ENCODE results near the gene FANK1. TPM values are rescaled to one million over a fixed set of nuclear protein-coding genes. Genes with fewer than 3 reads are reported as not detected.
A peak's percentile ranks its signal among the peaks of the same experiment; 100 is the strongest.
"Not testable (repeated sequence)": the region's sequence is repeated elsewhere in the genome, so short reads cannot be mapped to it uniquely, and the experiment has no call there.

FANK1 gene
- total RNA-seq, 1 donor from 2014 or later = 3.2 TPM

- DNase-seq = not testable (repeated sequence)
These were observed 6.9 kb upstream of the FANK1 start for GRCh38 chr10:125889441-125889840.

- not testable (repeated sequence) for DNase-seq
These were observed 4.0 kb upstream of the FANK1 start for GRCh38 chr10:125892402-125892801.

DNA sequence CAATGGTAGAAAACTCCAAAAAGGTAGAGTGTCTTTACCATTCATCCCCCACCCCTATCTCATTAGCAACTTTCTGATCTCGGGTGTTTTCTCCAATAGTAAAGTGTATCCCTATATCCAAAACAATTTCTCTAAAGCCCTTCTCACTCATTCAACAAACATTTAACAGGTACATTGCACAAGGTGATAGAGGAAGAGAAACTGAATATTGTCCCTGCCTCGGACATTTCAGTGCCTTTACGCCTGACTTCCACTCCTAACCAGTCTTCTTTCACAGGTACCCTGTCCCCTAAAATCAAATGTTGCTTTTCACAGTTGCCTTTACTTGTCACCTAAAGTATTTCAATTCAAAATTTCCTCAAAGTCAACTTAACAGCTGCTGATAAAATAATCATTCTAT is 2.2 kb upstream of the FANK1 start:
- DNase-seq = not testable (repeated sequence)

- DNase-seq = peak; percentile 75
These were observed 955 bp upstream of the FANK1 start for GRCh38 chr10:125895130-125896087.

- not testable (repeated sequence) for DNase-seq
These were observed 953 bp downstream of the FANK1 start for GRCh38 chr10:125897317-125897716.

DNA sequence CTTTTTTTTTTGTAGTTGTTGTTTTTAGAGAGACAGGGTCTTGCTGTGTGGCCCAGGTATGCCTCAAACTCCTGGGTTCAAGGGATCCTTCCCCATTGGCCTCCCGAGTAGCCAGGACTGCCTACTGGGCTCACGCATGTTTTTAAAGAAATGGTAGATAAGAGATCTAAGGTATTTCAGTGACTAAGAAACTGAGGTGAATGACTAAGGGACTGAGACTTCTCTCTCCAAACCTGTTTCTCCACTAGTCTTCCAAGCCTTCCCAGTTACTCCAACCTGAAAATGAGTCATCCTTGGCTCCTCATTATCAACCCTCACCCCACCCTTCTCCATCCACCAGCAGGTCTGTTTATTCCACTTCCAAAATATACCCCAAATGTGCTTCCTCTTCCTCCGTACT is 4.6 kb downstream of the FANK1 start:
- not testable (repeated sequence) for DNase-seq

DNA sequence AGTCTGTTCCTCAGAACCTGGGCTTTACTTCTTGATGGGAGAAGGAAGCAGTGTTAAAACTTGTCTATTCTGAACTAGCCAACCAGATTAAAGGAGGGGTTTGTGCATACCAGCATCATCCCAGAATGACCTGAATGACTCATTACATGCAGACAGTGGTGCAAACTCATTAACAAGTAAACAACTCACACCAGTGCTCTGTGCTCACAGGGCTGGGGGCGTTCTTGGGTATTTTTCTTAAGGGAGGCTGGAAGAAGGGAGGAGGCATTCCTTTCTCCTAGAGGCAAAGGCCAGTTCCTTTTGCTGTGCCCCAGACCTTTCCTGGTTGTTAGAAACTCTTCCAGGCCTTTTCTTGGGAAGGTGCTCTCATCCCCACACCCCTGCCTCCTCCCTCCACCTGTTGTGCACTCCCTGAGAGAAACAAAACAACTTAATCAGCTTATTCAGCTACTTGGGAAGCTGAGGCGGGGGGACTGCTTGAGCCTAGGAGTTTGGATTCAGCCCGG is 6.8 kb downstream of the FANK1 start:
- DNase-seq = not testable (repeated sequence)

DNA sequence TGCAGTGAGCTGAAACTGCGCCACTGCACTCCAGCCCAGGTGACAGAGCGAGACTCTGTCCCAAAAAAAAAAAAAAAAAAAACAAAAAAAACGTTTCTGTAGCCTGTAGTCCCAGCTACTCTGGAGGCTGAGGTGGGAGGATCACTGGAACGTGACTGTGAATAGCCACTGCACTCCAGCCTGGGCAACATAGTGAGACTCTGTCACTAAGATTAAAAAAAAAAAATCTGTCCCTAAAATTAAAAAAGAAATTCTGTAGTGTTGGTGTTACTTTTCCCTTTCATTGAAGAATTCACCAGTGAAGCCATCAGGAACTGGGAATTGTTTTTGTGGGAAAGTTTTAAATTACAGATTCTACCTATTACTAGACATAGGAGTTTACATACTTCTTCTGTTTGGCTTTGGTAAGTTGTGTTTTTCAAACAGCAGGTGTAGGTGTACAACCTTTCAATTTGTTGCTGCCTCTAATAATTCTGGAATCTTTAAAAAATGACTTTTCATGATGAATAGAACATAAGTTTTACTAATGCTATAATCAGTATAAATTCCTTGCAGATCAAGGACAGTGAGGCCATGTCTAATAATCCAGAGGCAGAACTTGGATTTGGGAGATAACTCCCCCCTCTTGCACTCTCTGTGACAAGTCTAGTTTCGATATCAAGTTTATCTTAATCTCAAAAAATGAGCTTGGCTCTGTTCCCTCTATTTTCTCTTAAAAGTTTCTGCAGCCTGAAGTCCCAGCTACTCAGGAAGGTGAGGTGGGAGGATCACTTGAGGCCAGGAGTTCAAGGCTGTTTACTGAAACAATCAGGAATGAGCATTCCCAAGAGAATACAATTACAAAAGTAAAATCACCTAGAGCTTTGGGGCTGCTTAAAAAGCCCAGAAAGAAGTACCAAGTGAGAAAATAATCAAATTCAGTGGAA is 9.0 kb downstream of the FANK1 start:
- not testable (repeated sequence) for DNase-seq

DNA sequence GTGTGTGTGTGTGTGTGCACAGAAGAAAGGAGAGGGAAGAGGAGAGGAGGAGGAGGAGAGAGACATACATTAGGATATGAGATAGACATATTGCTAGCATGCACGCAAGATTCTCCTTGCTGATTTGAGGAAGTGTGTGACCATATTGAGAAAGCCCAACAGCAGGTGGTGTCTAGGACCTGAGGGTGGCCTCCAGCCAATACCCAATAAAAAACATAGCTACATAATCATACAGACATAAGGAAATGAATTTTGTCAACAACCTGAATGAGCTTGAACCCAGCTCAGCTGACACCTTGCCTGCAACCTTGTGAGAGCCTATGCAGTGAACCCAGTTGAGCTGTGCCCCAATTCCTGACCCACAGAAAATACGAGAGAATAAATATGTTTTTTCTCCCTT is 11.2 kb downstream of the FANK1 start:
- DNase-seq = not testable (repeated sequence)

DNA sequence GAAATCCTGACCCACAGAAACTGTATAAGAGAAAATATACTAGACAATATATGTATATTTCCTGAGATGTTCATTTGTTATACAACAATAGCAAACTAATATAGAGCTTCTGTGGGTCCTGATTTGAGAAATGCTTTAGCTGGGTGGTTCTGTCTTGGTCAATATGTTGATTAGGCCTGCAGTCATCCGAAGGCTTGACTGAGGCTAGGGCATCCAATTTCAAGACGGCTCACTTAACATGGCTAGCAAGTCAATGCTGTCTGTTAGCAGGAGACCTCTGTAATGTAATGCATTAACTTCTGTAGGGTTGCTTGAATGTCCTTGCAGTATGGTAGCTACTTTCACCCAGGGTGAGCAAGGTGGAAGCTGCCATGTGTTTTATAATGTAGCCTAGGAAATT is 12.4 kb downstream of the FANK1 start:
- DNase-seq = not testable (repeated sequence)

DNA sequence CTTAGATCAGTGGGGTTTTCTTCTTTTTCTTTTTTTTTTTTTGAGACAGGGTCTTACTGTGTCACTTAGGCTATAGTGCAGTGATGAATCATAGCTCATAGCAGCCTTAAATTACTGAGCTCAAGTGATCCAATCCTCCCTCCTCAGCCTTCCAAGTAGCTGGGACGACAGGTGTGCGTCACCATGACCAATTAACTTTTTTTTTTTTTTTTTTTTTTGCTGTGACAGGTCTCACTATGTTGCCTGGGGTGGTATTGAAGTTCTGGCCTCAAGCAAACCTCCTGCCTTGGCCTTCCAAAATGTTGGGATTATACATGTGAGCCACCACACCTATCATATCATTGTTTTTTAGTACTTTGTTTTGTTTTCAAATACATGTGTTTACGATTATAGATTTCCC is 13.1 kb downstream of the FANK1 start:
- not testable (repeated sequence) for DNase-seq

GRCh38 chr10:125911145-125911544 is 14.8 kb downstream of the FANK1 start:
- DNase-seq = no peak

- no peak for DNase-seq
These were observed 15.6 kb downstream of the FANK1 start for GRCh38 chr10:125911990-125912389.

DNA sequence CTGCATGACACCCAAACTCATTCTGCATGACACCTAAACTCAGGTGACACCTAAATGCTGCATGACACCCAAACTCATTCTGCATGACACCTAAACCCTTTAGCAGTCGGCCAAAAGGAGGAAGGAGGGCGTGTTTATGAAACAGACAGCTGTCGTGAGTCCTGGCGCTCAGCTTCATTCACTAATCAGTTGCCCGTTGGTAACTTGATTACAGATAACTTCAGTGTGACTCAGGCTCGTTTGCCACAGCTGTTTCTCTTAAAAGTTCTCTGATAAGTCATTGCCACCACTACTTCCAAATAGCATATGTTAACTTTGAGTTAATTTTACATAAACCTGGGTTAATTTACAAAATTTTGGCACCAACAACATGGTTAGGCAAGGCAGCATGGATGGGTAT is 16.9 kb downstream of the FANK1 start:
- peak; percentile 25 for DNase-seq

GRCh38 chr10:125916977-125917376 is 20.6 kb downstream of the FANK1 start:
- no peak for DNase-seq

DNA sequence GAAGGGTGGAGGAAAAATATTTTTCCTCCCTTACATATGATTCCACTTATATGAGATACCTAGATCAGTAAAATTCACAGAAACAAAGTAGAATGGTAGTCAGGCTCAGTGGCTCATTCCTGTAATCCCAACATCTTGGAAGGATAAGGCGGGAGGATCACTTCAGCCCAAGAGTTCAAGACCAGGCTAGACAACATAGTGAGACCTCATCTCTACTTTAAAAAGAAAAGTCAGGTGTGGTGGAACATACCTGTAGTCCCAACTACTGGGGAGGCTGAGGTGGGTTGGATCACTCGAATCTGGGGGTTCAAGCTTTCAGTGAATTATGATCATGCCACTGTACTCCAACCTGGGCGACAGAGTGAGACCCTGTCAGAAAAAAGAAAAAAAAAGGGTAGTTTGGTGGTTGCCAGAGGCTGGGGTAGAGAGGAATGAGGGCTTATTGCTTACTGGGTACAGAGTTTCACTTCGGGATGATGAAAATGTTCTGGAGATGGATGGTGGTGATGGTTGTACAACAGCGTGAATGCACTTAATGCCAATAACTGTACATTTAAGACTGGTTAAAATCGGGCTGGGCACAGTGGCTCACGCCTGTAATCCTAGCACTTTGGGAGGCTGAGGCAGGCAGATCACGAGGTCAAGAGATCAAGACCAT is 21.5 kb downstream of the FANK1 start:
- not testable (repeated sequence) for DNase-seq

DNA sequence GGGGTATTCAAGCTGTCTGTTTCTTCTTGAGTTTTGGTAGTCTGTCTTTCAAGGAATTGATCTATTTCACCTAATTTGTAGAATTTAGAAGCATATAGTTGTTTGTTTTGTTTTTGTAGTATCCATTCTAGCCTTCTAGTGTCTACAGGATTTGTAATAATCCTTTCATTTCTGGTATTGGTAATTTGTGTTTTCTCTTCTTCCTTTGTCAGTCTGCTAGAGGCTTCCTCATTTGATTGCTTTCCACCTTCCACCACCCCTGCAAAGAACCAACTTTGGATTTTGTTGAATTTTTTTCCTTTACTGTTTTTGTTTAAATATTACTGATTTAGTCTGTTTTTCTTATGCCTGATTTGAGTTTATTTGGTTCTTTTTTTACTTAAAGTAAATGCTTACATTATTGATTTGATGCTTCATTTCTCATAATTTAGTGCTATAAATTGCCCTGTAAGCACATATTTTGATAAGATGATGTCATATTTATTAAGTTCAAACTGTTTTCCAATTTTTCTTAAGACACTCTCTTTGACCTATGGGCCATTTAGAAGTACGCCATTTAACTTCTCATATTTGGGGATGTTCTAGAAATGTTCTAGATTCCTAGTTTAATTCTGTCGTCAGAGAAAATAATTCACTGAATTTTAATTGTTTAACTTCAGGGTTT is 25.4 kb downstream of the FANK1 start:
- DNase-seq = not testable (repeated sequence)

- DNase-seq = no peak
These were observed 29.0 kb downstream of the FANK1 start for GRCh38 chr10:125925262-125925834.

DNA sequence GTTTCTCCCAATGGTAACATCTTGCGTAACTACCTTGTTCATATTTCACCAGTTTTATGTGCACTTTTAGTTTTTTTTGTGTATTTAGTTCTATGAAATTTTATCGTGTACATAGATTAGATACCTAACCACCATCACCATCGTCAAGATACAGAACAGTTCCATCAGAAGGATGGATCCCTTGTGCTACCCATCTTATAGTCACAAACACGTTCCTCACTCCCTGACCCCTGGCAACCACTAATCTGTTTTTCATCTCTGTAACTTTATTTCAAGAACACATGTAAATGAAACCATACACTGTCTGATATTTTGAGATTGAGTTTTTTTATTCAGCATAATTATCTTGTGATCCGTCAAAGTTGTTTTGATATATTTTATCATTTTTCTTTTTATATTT is 29.9 kb downstream of the FANK1 start:
- no peak for DNase-seq

GRCh38 chr10:125927265-125927664 is 30.9 kb downstream of the FANK1 start:
- not testable (repeated sequence) for DNase-seq

Measured in tongue (tissue), 2 donors.